Activated CD4-positive, alpha-beta T cell treated with anti-CD3 and anti-CD28 coated beads for 36 hours (primary cell): Measurements from ENCODE around the gene RUSF1. TPM values are rescaled to one million over a fixed set of nuclear protein-coding genes. Genes with fewer than 3 reads are reported as not detected.
"Not testable (repeated sequence)": the region's sequence is repeated elsewhere in the genome, so short reads cannot be mapped to it uniquely, and the experiment has no call there.

ENCODE experiments used
- ATAC-seq: fragments of 200-7000 bp; cut with Tn5 transposase; one replicate; pipeline ENCODE4 v1.10.0; 2021; ENCODE audit warnings: mild to moderate bottlenecking, moderate library complexity
- CTCF ChIA-PET: fragments of 350-600 bp; sonication (Branson Sonifier 250); formaldehyde crosslinking; loops from one replicate; lab custom pipeline; 2021; ENCODE audit warnings: antibody characterized with exemption; lab: Charles Lee
- POLR2A ChIA-PET: fragments of 350-600 bp; sonication (Branson Sonifier 250); formaldehyde crosslinking; loops from one replicate; lab custom pipeline; 2021; ENCODE audit warnings: antibody characterized with exemption, inconsistent platforms; lab: Charles Lee
- DNase-seq: peaks from one replicate; pipeline ENCODE4 v3.0.0-alpha.2; 2020
- H3K27ac Mint-ChIP-seq: one replicate; pipeline ENCODE4 v1.8.0; 2021; ENCODE audit warnings: mixed read lengths
- H3K27me3 Mint-ChIP-seq: one replicate; pipeline ENCODE4 v1.8.0; 2021; ENCODE audit warnings: mixed read lengths
- H3K36me3 Mint-ChIP-seq: one replicate; pipeline ENCODE4 v1.8.0; 2021; ENCODE audit warnings: low read depth, mixed read lengths
- H3K4me1 Mint-ChIP-seq: one replicate; pipeline ENCODE4 v1.8.0; 2021; ENCODE audit warnings: mixed read lengths
- H3K4me3 Mint-ChIP-seq: one replicate; pipeline ENCODE4 v1.8.0; 2021; ENCODE audit warnings: mild to moderate bottlenecking, moderate library complexity, mixed read lengths
- H3K9me3 Mint-ChIP-seq: one replicate; pipeline ENCODE4 v1.8.0; 2021; ENCODE audit warnings: low read depth, mixed read lengths
- intact Hi-C, 2 experiments: fragments of 100-400 bp; cut with DNase I in 1 of 2; cut with micrococcal nuclease in 1 of 2; formaldehyde crosslinking; loops; one replicate each; pipeline versions ENCODE4 v1.14.2 to v1.15.1; 2022 to 2024; cut with DNase I, micrococcal nuclease
- total RNA-seq, 2 experiments: library from RNA; stranded (reverse); gene quantifications; one replicate each; pipeline ENCODE4 v1.2.3, GENCODE V29; 2021

The RUSF1 gene
- total RNA-seq, 2 experiments from 2014 or later, result 36.3 to 37.7 TPM

DNA sequence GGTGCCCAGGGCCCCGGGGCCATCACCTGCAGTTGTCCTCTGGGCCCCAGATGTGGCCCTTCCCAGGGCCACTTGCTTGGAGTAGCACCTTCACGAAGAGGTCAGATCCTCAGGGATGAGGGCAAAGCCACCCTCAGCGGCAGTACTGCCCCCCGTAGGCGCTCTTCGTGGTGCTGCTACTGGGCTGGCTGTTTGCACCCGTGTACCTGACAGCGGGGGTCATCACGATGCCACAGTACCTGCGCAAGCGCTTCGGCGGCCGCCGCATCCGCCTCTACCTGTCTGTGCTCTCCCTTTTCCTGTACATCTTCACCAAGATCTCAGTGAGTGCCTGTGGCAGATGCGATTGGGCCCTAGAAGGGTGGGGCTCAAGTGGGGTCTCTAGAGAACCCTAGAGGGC is 22.6 kb downstream of the RUSF1 start:
- Mint-ChIP-seq H3K9me3 (no peaks in the 10 kb centered on the region), H3K4me3 (no peak overlapping the region), H3K27me3 (peaks cover 2% of the 10 kb centered on the region), H3K36me3 (peaks cover 4% of the 10 kb centered on the region), H3K4me1 (peaks cover 6% of the 10 kb centered on the region), H3K27ac (no peak overlapping the region)
- POLR2A ChIA-PET, result no interaction called here
- DNase-seq, result no peak
- no peak for ATAC-seq
- intact Hi-C loops, result no loop called here
- CTCF ChIA-PET, result interaction anchor here (0.7 to 1.1 kb wide), 2 partner anchors 24 to 25 kb away, joined by 3 read pairs; no protein-coding TSS in a partner anchor

DNA sequence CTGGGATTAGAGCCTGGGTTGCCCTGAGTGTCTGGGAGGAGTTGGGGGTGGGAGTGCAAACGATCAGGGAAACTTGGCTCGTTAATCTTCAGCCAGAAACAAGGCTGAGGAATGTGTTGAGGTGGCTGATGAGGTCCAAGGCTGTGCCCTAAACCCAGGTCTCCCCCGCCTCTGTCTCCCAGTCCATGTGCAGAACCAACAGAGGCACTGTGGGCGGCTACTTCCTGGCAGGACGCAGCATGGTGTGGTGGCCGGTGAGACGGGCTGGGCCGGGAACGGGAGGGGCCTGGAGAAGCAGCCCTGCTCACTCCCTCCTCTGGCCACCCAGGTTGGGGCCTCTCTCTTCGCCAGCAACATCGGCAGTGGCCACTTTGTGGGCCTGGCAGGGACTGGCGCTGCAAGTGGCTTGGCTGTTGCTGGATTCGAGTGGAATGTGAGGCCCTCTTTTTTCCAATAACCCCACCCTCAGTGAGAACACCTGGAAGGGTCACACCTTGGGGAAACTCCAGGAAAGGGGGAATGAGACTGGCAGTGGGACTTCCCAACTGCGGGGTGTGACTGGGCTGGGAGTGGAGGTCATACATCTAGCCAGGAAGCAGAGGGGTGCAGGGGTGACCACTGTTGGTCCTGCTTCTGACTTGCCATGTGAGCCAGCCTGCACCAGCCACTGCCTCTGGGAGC is 23.6 kb downstream of the RUSF1 start:
- no peak overlapping the region for H3K27ac Mint-ChIP-seq
- peaks cover 2% of the 10 kb centered on the region for H3K27me3 Mint-ChIP-seq
- H3K4me3 Mint-ChIP-seq, result no peak overlapping the region
- H3K36me3 Mint-ChIP-seq, result peaks cover 2% of the 10 kb centered on the region
- ChIA-PET POLR2A (no interaction called here), CTCF (no interaction called here)
- DNase-seq (no peak), ATAC-seq (no peak)
- intact Hi-C loops, result no loop called here
- peaks cover 6% of the 10 kb centered on the region for H3K4me1 Mint-ChIP-seq
- no peaks in the 10 kb centered on the region for H3K9me3 Mint-ChIP-seq

DNA sequence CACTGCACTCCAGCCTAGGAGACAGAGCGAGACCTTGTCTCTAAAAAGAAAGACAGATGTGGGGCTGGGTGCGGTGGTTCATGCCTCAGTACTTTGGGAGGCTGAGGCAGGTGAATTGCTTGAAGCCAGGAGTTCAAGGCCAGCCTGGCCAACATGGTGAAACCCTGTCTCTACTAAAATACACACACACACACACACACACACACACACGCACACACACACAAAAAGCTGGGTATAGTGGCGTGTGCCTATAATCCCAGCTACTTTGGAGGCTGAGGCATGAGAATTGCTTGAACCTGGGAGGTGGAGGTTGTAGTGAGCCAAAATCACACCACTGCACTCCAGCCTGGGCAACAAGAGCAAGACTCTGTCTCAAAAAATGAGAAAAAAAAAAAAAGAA is 24.1 kb downstream of the RUSF1 start:
- H3K9me3 Mint-ChIP-seq, H3K27ac Mint-ChIP-seq, H3K4me3 Mint-ChIP-seq, intact Hi-C loops, H3K27me3 Mint-ChIP-seq, H3K4me1 Mint-ChIP-seq, DNase-seq, CTCF ChIA-PET, ATAC-seq, H3K36me3 Mint-ChIP-seq: not testable (repeated sequence)
- POLR2A ChIA-PET, result interaction anchor here (0.7 kb wide), 1 partner anchor 392 kb away, joined by 3 read pairs; no protein-coding TSS in a partner anchor

DNA sequence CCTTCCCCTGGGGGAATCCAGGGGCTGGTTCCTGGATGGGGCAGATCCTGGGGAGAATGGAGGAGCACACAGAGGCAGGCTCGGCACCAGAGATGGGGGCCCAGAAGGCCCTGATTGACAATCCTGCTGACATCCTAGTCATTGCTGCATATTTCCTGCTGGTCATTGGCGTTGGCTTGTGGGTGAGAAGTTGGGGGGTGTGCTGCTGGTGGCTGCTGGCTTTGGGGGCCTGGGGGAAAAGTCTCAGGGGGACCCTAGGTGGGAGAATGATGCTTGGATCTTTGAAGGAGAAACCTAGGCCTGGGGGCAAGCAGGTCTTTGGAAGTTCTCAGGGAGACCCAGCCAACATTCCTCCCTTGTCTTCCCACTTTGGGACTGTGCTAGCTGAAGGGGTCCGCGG is 25.1 kb downstream of the RUSF1 start, which contains the start of gene SLC5A2:
SLC5A2 (plus strand) TSS at position 43 of the 400 bp plus-strand sequence; CDS start at position 57, 14 bp downstream.
- CTCF ChIA-PET, result no interaction called here
- POLR2A ChIA-PET, result interaction anchor here (0.6 kb wide), 1 partner anchor 290 kb away, joined by 4 read pairs; no protein-coding TSS in a partner anchor
- no peak within 1 kb of the TSS for H3K27ac Mint-ChIP-seq
- H3K4me1 Mint-ChIP-seq, result peaks cover 8% of the 10 kb centered on the region
- peaks cover 2% of the 10 kb centered on the region for H3K27me3 Mint-ChIP-seq
- DNase-seq, result no peak
- no peak for ATAC-seq
- H3K36me3 Mint-ChIP-seq, result no peaks in the 10 kb centered on the region
- no peaks in the 10 kb centered on the region for H3K9me3 Mint-ChIP-seq
- intact Hi-C loops, result no loop called here
- no peak within 1 kb of the TSS for H3K4me3 Mint-ChIP-seq

DNA sequence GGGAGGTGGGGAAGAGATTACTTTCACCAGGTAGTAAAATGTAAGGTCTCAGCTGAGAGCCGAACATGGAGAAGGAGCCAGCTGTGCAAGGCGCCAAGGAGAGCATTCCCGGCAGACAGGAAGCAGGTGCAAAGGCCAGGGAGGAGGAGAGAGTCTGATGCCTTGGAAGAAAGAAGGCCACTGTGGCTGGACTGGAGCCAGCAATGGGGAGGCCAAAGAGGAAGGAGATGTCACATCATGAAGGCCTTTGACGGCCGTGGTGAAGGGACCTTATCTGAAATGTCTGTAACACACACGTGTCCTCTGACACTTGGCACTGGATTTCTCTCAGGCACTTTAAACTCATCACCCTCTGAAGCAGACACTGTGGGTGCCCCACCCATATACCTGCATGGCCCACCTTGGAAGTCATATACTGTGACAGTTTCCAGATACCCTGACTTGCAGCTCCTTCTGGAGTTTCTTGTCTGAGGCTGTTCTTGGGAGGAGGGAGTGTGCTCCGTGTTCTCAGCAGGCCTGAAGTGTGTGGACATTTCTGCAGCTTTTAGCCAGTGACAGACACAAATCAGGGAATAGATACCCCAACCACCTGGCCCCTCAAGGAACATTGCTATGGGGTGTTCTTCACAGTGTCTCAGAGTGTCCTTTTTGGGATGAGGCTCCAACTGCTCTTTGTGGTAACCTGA is 27.2 kb downstream of the RUSF1 start:
- ATAC-seq (no peak), DNase-seq (no peak)
- Mint-ChIP-seq H3K9me3 (no peaks in the 10 kb centered on the region), H3K27ac (no peak overlapping the region), H3K4me3 (no peak overlapping the region), H3K36me3 (no peaks in the 10 kb centered on the region), H3K4me1 (peaks cover 19% of the 10 kb centered on the region), H3K27me3 (no peaks in the 10 kb centered on the region)
- ChIA-PET CTCF (no interaction called here), POLR2A (no interaction called here)
- intact Hi-C loops, result no loop called here

DNA sequence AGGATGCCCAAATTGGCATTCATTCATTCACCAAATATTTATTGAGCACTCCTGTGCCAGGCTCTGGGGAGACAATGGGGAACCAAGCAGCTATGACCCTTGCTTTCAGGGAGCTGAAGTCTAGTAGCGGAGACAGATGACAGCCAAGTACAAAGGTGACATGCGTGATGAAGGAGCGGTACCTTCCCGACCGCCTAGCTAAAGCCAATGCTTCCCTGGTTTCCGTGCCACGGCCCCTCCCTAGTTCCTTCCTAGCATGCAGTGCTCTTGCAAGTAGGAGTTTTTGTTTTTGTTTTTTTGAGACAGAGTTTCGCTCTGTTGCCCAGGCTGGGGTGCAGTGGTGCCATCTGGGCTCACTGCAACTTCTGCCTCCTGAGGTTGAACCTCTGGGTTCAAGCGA is 28.4 kb downstream of the RUSF1 start:
- intact Hi-C loops, result no loop called here
- ATAC-seq, result no peak
- Mint-ChIP-seq H3K4me1 (peaks cover 23% of the 10 kb centered on the region), H3K36me3 (no peaks in the 10 kb centered on the region), H3K27me3 (no peaks in the 10 kb centered on the region), H3K4me3 (no peak overlapping the region), H3K9me3 (no peaks in the 10 kb centered on the region), H3K27ac (no peak overlapping the region)
- DNase-seq, result no peak
- POLR2A ChIA-PET, result no interaction called here
- CTCF ChIA-PET, result no interaction called here

DNA sequence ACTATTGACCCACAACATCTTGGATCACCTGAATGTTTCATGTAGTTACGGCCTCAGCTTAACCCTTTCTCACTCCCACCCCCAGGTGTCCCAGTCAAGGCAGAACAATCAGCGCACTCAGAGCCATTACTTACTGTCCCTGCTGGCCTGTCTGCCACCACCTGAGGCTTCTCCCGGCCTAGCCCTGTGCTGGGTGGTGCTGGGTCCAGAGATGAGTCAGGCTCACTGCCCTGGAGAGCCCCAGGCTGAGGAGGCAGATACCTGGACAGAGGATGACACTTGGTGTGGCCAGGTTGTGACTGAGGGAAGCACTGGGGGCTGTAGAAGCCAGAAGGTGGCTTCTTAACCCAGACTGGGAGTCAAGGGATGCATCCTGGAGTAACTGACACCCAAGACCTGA is 29.2 kb downstream of the RUSF1 start:
- Mint-ChIP-seq H3K36me3 (no peaks in the 10 kb centered on the region), H3K4me3 (no peak overlapping the region), H3K4me1 (peaks cover 23% of the 10 kb centered on the region), H3K27me3 (no peaks in the 10 kb centered on the region), H3K27ac (no peak overlapping the region), H3K9me3 (no peaks in the 10 kb centered on the region)
- ChIA-PET CTCF (no interaction called here), POLR2A (no interaction called here)
- intact Hi-C loops, result no loop called here
- DNase-seq (no peak), ATAC-seq (no peak)

DNA sequence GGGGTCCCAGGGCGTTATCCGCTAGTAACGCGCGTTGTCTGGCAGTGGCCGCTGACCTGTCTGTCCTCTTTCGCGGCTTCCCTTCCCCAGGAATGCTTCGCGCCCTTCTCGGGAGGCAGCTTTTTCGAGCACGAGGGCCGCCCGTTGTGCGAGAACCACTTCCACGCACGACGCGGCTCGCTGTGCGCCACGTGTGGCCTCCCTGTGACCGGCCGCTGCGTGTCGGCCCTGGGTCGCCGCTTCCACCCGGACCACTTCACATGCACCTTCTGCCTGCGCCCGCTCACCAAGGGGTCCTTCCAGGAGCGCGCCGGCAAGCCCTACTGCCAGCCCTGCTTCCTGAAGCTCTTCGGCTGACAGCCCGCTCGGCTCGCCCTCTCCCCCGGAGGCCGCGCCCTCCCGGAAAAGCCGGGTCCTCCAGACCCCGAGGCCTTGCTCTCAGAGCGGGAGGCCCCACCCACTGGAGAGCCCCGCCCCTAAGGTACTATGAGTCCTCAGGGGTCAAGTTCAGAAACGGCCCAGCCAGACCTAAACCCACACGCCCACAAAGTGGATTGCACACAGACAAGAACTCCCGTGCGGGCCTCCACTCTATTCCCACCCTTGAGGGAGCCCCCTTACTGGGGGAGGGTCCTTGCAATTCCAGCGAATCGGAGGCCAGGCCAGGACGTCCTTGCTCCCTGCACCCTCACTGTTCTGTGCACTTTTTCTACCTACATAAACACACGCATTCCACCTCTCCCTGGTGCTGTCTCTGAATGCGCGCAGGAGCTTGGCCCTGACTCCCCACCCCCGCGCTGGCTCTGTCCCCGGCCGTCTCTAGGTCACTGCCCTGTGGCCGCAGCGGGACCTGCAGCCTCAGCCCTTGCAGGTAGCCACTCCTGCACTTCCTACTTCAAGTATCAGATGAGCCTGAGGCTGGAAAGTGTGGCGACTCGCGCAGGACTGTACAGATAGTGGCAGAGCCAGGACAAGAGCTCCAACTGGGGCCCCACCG is 30.7 kb downstream of the RUSF1 start:
- Mint-ChIP-seq H3K36me3 (no peaks in the 10 kb centered on the region), H3K4me3 (peak overlapping the region; percentile 70), H3K9me3 (no peaks in the 10 kb centered on the region), H3K27me3 (peaks cover 9% of the 10 kb centered on the region), H3K4me1 (peaks cover 24% of the 10 kb centered on the region), H3K27ac (no peak overlapping the region)
- POLR2A ChIA-PET, result interaction anchor here (1.2 to 1.8 kb wide), 3 partner anchors 15 to 19 kb away, joined by 3 to 6 read pairs (median 4); no protein-coding TSS in a partner anchor
- ATAC-seq (peak; percentile 16), DNase-seq (peak; percentile 52)
- CTCF ChIA-PET, result interaction anchor here (0.9 to 1.3 kb wide), 4 partner anchors 17 to 391 kb away, joined by 3 to 5 read pairs (median 4); no protein-coding TSS in a partner anchor
- intact Hi-C loops, result loop anchor here in 1 of 2 experiments (1.0 kb wide), 4 partner anchors 18 to 444 kb away; partner anchors contain the start of genes ARMC5, RUSF1 and STX4

DNA sequence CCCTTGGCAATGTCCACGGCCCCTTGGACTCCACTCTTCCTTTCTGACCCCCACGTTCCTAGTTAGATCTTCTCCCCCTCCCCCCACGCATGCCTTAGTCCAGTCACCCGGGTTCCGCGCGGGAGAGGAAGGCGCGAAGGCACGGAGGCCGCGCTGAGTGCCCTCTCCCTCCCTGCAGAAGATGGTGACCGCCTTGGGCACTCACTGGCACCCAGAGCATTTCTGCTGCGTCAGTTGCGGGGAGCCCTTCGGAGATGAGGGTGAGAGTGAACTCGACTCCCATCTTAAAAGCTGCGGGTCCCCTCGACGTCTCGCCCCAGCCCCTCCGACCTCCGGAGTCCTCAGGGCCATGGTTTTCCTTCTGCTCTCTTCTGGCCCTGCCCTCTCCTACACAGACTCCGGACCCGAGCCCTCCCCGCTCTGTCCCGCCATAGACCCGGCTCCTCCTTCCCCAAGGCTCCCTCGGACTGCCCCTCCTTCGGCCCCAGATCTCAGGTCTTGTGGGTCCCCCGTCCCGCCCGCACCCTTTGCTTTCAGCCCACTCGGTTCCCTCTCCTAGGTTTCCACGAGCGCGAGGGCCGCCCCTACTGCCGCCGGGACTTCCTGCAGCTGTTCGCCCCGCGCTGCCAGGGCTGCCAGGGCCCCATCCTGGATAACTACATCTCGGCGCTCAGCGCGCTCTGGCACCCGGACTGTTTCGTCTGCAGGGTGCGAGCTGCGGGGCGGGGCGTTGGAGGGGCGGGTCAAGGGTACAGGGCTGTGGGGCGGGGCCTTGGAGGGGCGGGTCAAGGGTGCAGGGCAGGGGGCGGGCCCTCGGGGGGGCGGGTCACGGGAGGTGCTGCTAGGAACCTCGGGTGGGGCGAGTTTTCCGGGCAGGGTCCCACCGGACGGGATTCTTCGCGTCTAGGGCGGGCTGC is 31.6 kb downstream of the RUSF1 start:
- ChIA-PET CTCF (interaction anchor here (0.9 to 1.3 kb wide), 3 partner anchors 16 to 24 kb away, joined by 3 to 4 read pairs (median 3); no protein-coding TSS in a partner anchor), POLR2A (interaction anchor here (1.2 to 1.8 kb wide), 3 partner anchors 14 to 18 kb away, joined by 3 to 6 read pairs (median 4); no protein-coding TSS in a partner anchor)
- Mint-ChIP-seq H3K27ac (peak overlapping the region; percentile 78), H3K4me1 (peaks cover 28% of the 10 kb centered on the region), H3K9me3 (no peaks in the 10 kb centered on the region), H3K4me3 (peak overlapping the region; percentile 70), H3K27me3 (peaks cover 12% of the 10 kb centered on the region), H3K36me3 (no peaks in the 10 kb centered on the region)
- DNase-seq (peak; percentile 96), ATAC-seq (peak; percentile 91)
- intact Hi-C loops, result loop anchor here in 1 of 2 experiments (1.0 kb wide), 5 partner anchors 17 to 443 kb away; partner anchors contain the start of genes ARMC5, RUSF1 and STX4

DNA sequence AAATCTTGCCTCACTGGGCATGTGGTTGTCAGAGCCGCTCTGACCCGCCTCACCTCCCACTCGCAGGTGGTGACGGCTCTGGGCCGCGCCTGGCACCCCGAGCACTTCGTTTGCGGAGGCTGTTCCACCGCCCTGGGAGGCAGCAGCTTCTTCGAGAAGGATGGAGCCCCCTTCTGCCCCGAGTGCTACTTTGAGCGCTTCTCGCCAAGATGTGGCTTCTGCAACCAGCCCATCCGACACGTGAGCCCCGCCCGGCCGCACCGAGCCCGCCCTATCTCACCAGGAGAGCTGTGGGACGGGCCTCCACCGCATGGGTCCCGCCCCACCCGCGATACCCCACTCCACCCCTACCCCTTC is 32.3 kb downstream of the RUSF1 start:
- no peaks in the 10 kb centered on the region for H3K9me3 Mint-ChIP-seq
- peaks cover 28% of the 10 kb centered on the region for H3K4me1 Mint-ChIP-seq
- DNase-seq (no peak), ATAC-seq (no peak)
- ChIA-PET POLR2A (no interaction called here), CTCF (interaction anchor here (1.1 to 3.2 kb wide), 3 partner anchors 15 to 34 kb away, joined by 3 to 15 read pairs (median 6); partner anchors contain the start of gene ZNF843)
- H3K27me3 Mint-ChIP-seq, result peaks cover 18% of the 10 kb centered on the region
- intact Hi-C loops, result loop anchor here in 1 of 2 experiments (1.0 kb wide), 1 partner anchor 334 kb away; no protein-coding TSS in a partner anchor
- H3K4me3 Mint-ChIP-seq, result peak overlapping the region; percentile 70
- H3K27ac Mint-ChIP-seq, result no peak overlapping the region
- no peaks in the 10 kb centered on the region for H3K36me3 Mint-ChIP-seq
